SK-N-SH treated with all-trans-retinoic acid at 6 μM for 48 hours (cell line): ENCODE results near the gene RASA4B.
"Not testable (repeated sequence)": the region's sequence is repeated elsewhere in the genome, so short reads cannot be mapped to it uniquely, and the experiment has no call there.

Source experiments
- RARB ChIP-seq: fragments of 250-450 bp; sonication (Bioruptor Pico); IDR thresholded peaks from 2 replicates; pipeline ENCODE4 v1.8.0; 2021; ENCODE audit warnings: mild to moderate bottlenecking, moderate library complexity
- TOX ChIP-seq: fragments of 250-450 bp; sonication (Bioruptor Pico); IDR thresholded peaks from 2 replicates; pipeline ENCODE4 v1.8.0; 2021; ENCODE audit warnings: mild to moderate bottlenecking, moderate library complexity, borderline replicate concordance
- ZC3H10 ChIP-seq: fragments of 250-450 bp; sonication (Bioruptor Pico); IDR thresholded peaks from 2 replicates; pipeline ENCODE4 v1.5.1; 2021; ENCODE audit warnings: mild to moderate bottlenecking, moderate library complexity
- ZFP30 ChIP-seq: fragments of 450-650 bp; formaldehyde crosslinking; IDR thresholded peaks from 2 replicates; pipeline ENCODE4 v1.5.0; 2022; ENCODE audit warnings: mild to moderate bottlenecking, moderate library complexity

GRCh38 chr7:102527822-102528793 is 10.5 kb upstream of the RASA4B start:
- not testable (repeated sequence) for TF ChIP-seq TOX (CRISPR knock-in tag); RARB (CRISPR knock-in tag); ZC3H10; ZFP30 (CRISPR knock-in tag)
